GM23338 (cell line): ENCODE data around the gene HYCC2. TPM values are rescaled to one million over a fixed set of nuclear protein-coding genes. Genes with fewer than 3 reads are reported as not detected.
A peak's percentile ranks its signal among the peaks of the same experiment; 100 is the strongest.

Source experiments
- ATAC-seq: fragments of 200-7000 bp; cut with Tn5 transposase; 3 replicates; pipeline ENCODE4 v1.9.1; 2020
- DNase-seq: peaks from one replicate; pipeline ENCODE4 v3.0.0-alpha.2; 2015; ENCODE audit warnings: low spot score
- H2AFZ ChIP-seq: fragments of 200-600 bp; sonication (generic); 2 replicates; pipeline ENCODE4 v1.8.0; 2016; ENCODE audit warnings: antibody characterized with exemption, mild to moderate bottlenecking, moderate library complexity
- H3F3A ChIP-seq: fragments of 200-600 bp; sonication (generic); replicated peaks from 2 replicates; pipeline ENCODE4 v1.8.0; 2017; ENCODE audit warnings: antibody characterized with exemption, mixed run types, low read depth
- H3K27ac ChIP-seq: fragments of 200-600 bp; sonication (generic); 2 replicates; pipeline ENCODE4 v1.6.1; 2016; ENCODE audit warnings: low read depth
- H3K27me3 ChIP-seq: fragments of 200-600 bp; sonication (generic); 2 replicates; pipeline ENCODE4 v1.8.0; 2016; ENCODE audit warnings: mild to moderate bottlenecking, mixed run types, moderate library complexity; ENCODE audit not compliant: insufficient read depth
- H3K36me3 ChIP-seq: fragments of 200-600 bp; sonication (generic); 2 replicates; pipeline ENCODE4 v1.8.0; 2016; ENCODE audit warnings: mild to moderate bottlenecking; ENCODE audit not compliant: insufficient read depth
- H3K4me1 ChIP-seq: fragments of 200-600 bp; sonication (generic); 2 replicates; pipeline ENCODE4 v1.8.0; 2016; ENCODE audit warnings: mild to moderate bottlenecking, moderate library complexity; ENCODE audit not compliant: insufficient read depth
- H3K4me2 ChIP-seq: fragments of 200-600 bp; sonication (generic); 2 replicates; pipeline ENCODE4 v1.7.1; 2017; ENCODE audit warnings: mixed run types
- H3K4me3 ChIP-seq: fragments of 200-600 bp; sonication (generic); 2 replicates; pipeline ENCODE4 v1.6.1; 2016; ENCODE audit warnings: mixed run types
- H3K79me2 ChIP-seq: fragments of 200-600 bp; sonication (generic); replicated peaks from 2 replicates; pipeline ENCODE4 v1.8.0; 2017; ENCODE audit warnings: mild to moderate bottlenecking; ENCODE audit not compliant: insufficient read depth
- H3K9me2 ChIP-seq: fragments of 200-600 bp; sonication (generic); 2 replicates; pipeline ENCODE4 v1.8.0; 2017; ENCODE audit not compliant: insufficient read depth
- H4K20me1 ChIP-seq: fragments of 200-600 bp; sonication (generic); replicated peaks from 2 replicates; pipeline ENCODE4 v1.8.0; 2017; ENCODE audit warnings: mild to moderate bottlenecking; ENCODE audit not compliant: insufficient read depth
- H3K27ac Mint-ChIP-seq: 2 replicates; pipeline ENCODE4 v1.8.0; 2020; ENCODE audit warnings: inconsistent platforms, mild to moderate bottlenecking, moderate library complexity, mixed read lengths
- H3K27me3 Mint-ChIP-seq: 3 replicates; pipeline ENCODE4 v1.8.0; 2022; ENCODE audit warnings: low read depth, mild to moderate bottlenecking, moderate library complexity, mixed read lengths, inconsistent platforms; ENCODE audit not compliant: insufficient read depth, poor library complexity
- H3K36me3 Mint-ChIP-seq: 3 replicates; pipeline ENCODE4 v1.8.0; 2021; ENCODE audit warnings: low read depth, mild to moderate bottlenecking, inconsistent platforms, moderate library complexity, mixed read lengths
- H3K4me1 Mint-ChIP-seq: 3 replicates; pipeline ENCODE4 v1.8.0; 2020; ENCODE audit warnings: mild to moderate bottlenecking, inconsistent platforms, mixed read lengths
- H3K4me3 Mint-ChIP-seq: 3 replicates; pipeline ENCODE4 v1.8.0; 2021; ENCODE audit warnings: moderate library complexity, mild to moderate bottlenecking, inconsistent platforms, mixed read lengths
- H3K9me3 Mint-ChIP-seq: 3 replicates; pipeline ENCODE4 v1.8.0; 2020; ENCODE audit warnings: moderate library complexity, mild to moderate bottlenecking, inconsistent platforms, mixed read lengths
- CTCF ChIP-seq, 2 experiments: fragments of 200-600 bp in 1 of 2; sonication (generic) in 1 of 2; conservative IDR thresholded peaks; 2 replicates each; pipeline versions ENCODE4 v1.5.1 to v1.6.1; 2016 to 2017; ENCODE audit warnings: antibody characterized with exemption in 2 of 2, low read depth in 2 of 2, mild to moderate bottlenecking in 2 of 2, moderate library complexity in 1 of 2
- ZNF462 ChIP-seq: fragments of 250-450 bp; sonication (Bioruptor Pico); IDR thresholded peaks from 2 replicates; pipeline ENCODE4 v1.5.0; 2020; ENCODE audit warnings: mild to moderate bottlenecking, moderate library complexity
- polyA plus RNA-seq: library from polyadenylated mRNA; unstranded; fragments of >200 nt; fragmentation: Nextera tagmentation; extraction: Ambion mirVana; gene quantifications from 2 replicates; pipeline ENCODE4 v1.2.1, GENCODE V29; 2016
- total RNA-seq: library from RNA; depleted of rRNA; stranded (reverse); fragments of >200 nt; shearing (Covaris generic); gene quantifications from 2 replicates; pipeline ENCODE4 v1.2.3, GENCODE V29; 2014

HYCC2 gene
- total and polyA plus RNA-seq, 2 experiments from 2014 or later = 2.4 to 4.8 TPM

GRCh38 chr2:201118121-201118960 is 46.9 kb upstream of the HYCC2 start:
- peaks cover 35% of the 10 kb centered on the region for H3K4me1 Mint-ChIP-seq

More at GRCh38 chr2:201118121-201118960, 46.9 kb upstream of the HYCC2 start:
- H2AFZ ChIP-seq = peak overlapping the region; percentile 89
- peaks cover 7% of the 10 kb centered on the region; the same call in 1 of the 2 replicates for H3F3A ChIP-seq
- Mint-ChIP-seq H3K36me3 (peaks cover 7% of the 10 kb centered on the region; the same call in 1 of the 3 replicates), H3K27me3 (peaks cover 18% of the 10 kb centered on the region), H3K9me3 (peaks cover 13% of the 10 kb centered on the region), H3K4me3 (peak overlapping the region; percentile 84), H3K27ac (peak overlapping the region; percentile 69)
- DNase-seq (peak; percentile 88), ATAC-seq (peak; percentile 27)
- no peaks in the 10 kb centered on the region for H3K27me3 ChIP-seq
- H3K4me2 ChIP-seq = peak overlapping the region; percentile 98
- H3K27ac ChIP-seq = peak overlapping the region; percentile 68; the same call in 1 of the 2 replicates
- peak overlapping the region; percentile 93 for H3K4me3 ChIP-seq
- TF ChIP-seq ZNF462 (CRISPR knock-in tag) (no peak), CTCF (conservative IDR thresholded peaks at IDR 0.05; ENCODE audit: low read depth in 2 of 2) (peak; percentile 43 to 57)
- peaks cover 24% of the 10 kb centered on the region for H3K4me1 ChIP-seq
- H4K20me1 ChIP-seq = no peaks in the 10 kb centered on the region
- peaks cover 8% of the 10 kb centered on the region; the same call in 1 of the 2 replicates for H3K79me2 ChIP-seq
- H3K9me2 ChIP-seq = no peaks in the 10 kb centered on the region
- H3K36me3 ChIP-seq = no peaks in the 10 kb centered on the region
